RWPE2 (cell line): ENCODE data around the gene HIPK2.

Source experiments
- ATAC-seq: fragments of 200-7000 bp; cut with Tn5 transposase; 3 replicates; pipeline ENCODE4 v1.9.1; 2021; ENCODE audit warnings: low read depth
- DNase-seq: peaks from one replicate; pipeline ENCODE4 v3.0.0-alpha.2; 2020; ENCODE audit warnings: low spot score
- H3K27ac ChIP-seq: fragments of 450-650 bp; 2 replicates; pipeline ENCODE4 v1.5.1; 2017; ENCODE audit warnings: mild to moderate bottlenecking; ENCODE audit not compliant: poor library complexity, severe bottlenecking
- H3K27me3 ChIP-seq: fragments of 250-450 bp; sonication (Bioruptor Pico); 2 replicates; pipeline ENCODE4 v1.5.1; 2021; ENCODE audit warnings: mild to moderate bottlenecking, moderate library complexity; ENCODE audit not compliant: insufficient read depth, poor library complexity, severe bottlenecking
- H3K36me3 ChIP-seq: fragments of 250-450 bp; sonication (Bioruptor Pico); 2 replicates; pipeline ENCODE4 v1.5.1; 2020; ENCODE audit warnings: low read depth, mild to moderate bottlenecking, moderate library complexity
- H3K4me1 ChIP-seq: fragments of 250-450 bp; sonication (Bioruptor Pico); 2 replicates; pipeline ENCODE4 v1.5.1; 2021; ENCODE audit warnings: mild to moderate bottlenecking, moderate library complexity; ENCODE audit not compliant: insufficient read depth, poor library complexity, severe bottlenecking
- H3K4me3 ChIP-seq: fragments of 250-450 bp; sonication (Bioruptor Pico); 2 replicates; pipeline ENCODE4 v1.5.1; 2021; ENCODE audit warnings: mild to moderate bottlenecking, moderate library complexity; ENCODE audit not compliant: severe bottlenecking
- H3K9me3 ChIP-seq: fragments of 250-450 bp; sonication (Bioruptor Pico); 2 replicates; pipeline ENCODE4 v1.5.1; 2021; ENCODE audit warnings: mild to moderate bottlenecking, moderate library complexity; ENCODE audit not compliant: severe bottlenecking
- TF ChIP-seq, protein P1 (sequence below): fragments of 450-650 bp; IDR thresholded peaks from one replicate; pipeline ENCODE4 v1.5.1; 2017; ENCODE audit warnings: mild to moderate bottlenecking, moderate library complexity; ENCODE audit not compliant: poor library complexity, severe bottlenecking

The HIPK2 gene

DNA sequence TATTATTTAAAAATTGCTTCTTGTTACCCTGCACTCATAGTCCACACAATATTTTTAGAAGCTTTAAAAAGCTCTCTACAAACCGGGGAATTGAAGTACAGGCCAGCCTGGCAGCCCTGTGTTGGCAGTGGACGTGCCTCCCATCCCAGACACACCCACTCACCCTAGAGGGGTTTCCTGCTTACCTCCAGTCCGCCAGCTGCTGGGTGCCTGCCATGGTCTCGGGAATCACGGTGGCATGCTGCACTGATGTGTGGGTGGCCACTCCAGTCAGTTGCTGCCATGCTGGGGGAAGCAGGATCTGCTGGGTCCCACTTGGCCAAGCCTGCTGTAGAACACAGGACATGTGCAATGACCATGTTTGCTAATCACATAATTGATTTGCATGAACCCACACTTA lies 173.9 kb downstream of the HIPK2 start:
- ATAC-seq, result no peak
- TF ChIP-seq, protein P1, sequence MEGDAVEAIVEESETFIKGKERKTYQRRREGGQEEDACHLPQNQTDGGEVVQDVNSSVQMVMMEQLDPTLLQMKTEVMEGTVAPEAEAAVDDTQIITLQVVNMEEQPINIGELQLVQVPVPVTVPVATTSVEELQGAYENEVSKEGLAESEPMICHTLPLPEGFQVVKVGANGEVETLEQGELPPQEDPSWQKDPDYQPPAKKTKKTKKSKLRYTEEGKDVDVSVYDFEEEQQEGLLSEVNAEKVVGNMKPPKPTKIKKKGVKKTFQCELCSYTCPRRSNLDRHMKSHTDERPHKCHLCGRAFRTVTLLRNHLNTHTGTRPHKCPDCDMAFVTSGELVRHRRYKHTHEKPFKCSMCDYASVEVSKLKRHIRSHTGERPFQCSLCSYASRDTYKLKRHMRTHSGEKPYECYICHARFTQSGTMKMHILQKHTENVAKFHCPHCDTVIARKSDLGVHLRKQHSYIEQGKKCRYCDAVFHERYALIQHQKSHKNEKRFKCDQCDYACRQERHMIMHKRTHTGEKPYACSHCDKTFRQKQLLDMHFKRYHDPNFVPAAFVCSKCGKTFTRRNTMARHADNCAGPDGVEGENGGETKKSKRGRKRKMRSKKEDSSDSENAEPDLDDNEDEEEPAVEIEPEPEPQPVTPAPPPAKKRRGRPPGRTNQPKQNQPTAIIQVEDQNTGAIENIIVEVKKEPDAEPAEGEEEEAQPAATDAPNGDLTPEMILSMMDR, result no peak
- H3K27me3 ChIP-seq, result no peaks in the 10 kb centered on the region
- no peak overlapping the region for H3K27ac ChIP-seq
- no peak overlapping the region for H3K4me3 ChIP-seq
- peaks cover 70% of the 10 kb centered on the region for H3K36me3 ChIP-seq
- no peak for DNase-seq
- H3K4me1 ChIP-seq, result no peaks in the 10 kb centered on the region
- H3K9me3 ChIP-seq, result no peaks in the 10 kb centered on the region

DNA sequence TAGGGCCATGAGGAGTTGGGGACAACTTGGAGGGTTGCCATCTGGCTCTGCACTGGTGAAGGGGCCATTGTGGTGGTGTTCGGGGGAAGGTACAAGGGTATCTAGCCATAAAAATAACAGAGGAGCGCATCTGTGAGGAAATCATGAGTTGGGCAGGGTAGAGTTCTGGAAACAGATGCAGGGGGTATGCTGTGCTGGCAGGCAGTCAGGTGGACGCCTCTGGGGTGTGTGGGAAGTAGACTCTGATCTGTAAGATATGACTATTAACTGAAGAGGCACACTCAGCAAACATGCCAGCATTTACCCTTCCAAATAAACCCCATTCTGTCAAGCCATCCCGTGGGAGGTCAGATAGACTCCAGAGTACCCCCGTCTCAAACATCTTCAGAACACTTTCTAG lies 174.5 kb downstream of the HIPK2 start:
- H3K4me3 ChIP-seq, result no peak overlapping the region
- H3K27ac ChIP-seq, result no peak overlapping the region
- TF ChIP-seq, protein P1, result no peak
- no peaks in the 10 kb centered on the region for H3K4me1 ChIP-seq
- no peak for ATAC-seq
- H3K9me3 ChIP-seq, result no peaks in the 10 kb centered on the region
- no peak for DNase-seq
- H3K36me3 ChIP-seq, result peaks cover 72% of the 10 kb centered on the region
- no peaks in the 10 kb centered on the region for H3K27me3 ChIP-seq

DNA sequence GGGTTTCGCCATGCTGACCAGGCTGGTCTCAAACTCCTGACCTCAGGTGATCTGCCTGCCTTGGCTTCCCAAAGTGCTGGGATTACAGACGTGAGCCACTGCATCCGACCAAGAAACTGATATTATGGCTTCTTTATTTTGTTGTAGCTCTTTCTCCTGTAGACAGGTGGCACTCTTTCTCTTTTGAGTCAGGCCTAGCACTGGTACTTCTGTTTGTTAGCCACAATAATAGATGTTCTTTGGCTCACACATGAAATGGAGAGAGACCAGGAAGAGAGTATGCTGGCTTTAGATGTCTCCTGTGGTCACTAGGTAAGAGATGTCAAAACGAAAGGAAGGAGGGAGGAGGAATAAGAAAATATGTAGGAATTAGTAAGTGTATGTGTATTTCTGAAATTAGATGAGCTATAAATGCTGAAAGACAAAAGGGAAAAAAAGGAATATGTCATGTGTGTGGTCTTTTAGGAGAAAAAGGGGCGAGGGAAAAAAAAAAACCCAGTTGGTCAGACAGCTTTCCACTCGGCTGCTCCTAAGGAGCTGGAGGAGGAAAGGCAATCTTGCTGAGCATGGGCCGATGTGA lies 175.6 kb downstream of the HIPK2 start:
- no peak overlapping the region for H3K4me3 ChIP-seq
- no peaks in the 10 kb centered on the region for H3K9me3 ChIP-seq
- ATAC-seq (peak; percentile 58; the same call in 2 of the 3 replicates), DNase-seq (no peak)
- TF ChIP-seq, protein P1, result peak; percentile 72
- H3K27me3 ChIP-seq, result no peaks in the 10 kb centered on the region
- H3K27ac ChIP-seq, result no peak overlapping the region
- H3K36me3 ChIP-seq, result peaks cover 74% of the 10 kb centered on the region
- no peaks in the 10 kb centered on the region for H3K4me1 ChIP-seq

DNA sequence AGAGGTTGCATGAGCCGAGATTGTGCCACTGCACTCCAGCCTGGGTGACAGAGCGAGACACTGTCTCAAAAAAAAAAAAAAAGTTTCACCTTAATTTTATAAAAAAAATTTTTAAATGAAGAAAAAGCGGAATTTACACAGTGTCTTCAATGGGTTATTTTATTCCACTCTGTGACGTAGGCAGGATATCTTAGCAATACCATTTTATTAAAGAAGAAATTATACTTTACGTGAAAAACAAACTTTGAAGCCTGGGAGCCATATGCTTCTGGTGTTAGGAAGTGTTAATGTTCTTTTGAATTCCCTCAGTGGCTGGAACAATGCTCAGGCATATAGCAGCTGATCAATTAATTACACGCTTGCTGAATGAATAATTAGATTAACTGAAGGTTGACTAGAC lies 176.6 kb downstream of the HIPK2 start:
- H3K27me3 ChIP-seq, result no peaks in the 10 kb centered on the region
- peaks cover 78% of the 10 kb centered on the region for H3K36me3 ChIP-seq
- no peak overlapping the region for H3K4me3 ChIP-seq
- DNase-seq (no peak), ATAC-seq (no peak)
- TF ChIP-seq, protein P1, result no peak
- no peaks in the 10 kb centered on the region for H3K9me3 ChIP-seq
- no peak overlapping the region for H3K27ac ChIP-seq
- no peaks in the 10 kb centered on the region for H3K4me1 ChIP-seq

DNA sequence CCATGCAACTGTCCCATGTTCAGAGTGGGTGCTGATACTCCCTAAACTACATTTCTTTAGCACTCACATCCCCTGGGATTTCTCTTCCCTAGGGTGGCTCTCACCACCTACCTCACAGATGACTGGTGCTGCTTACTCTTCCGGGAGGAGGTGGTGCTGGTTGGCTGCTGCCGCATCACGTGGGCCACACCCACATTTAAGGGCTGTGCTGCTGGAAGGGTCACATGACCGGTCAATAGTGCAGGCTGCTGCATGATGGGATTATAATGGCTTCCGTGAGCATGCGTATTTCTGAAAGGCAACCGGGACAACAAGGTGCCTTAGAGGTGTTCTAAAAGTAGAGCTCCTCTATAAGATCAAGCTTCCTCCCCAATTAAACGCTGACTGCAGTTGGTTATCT lies 177.5 kb downstream of the HIPK2 start:
- Histone ChIP-seq H3K27me3 (no peaks in the 10 kb centered on the region), H3K36me3 (peaks cover 78% of the 10 kb centered on the region), H3K9me3 (no peaks in the 10 kb centered on the region), H3K4me1 (no peaks in the 10 kb centered on the region), H3K27ac (no peak overlapping the region), H3K4me3 (no peak overlapping the region)
- ATAC-seq (no peak), DNase-seq (no peak)
- TF ChIP-seq, protein P1, result no peak
